ENCODE data around the gene NBL1. TPM values are rescaled to one million over a fixed set of nuclear protein-coding genes. Genes with fewer than 3 reads are reported as not detected.

Gene NBL1
- total RNA-seq, 2 donors from 2014 or later: 22.4 to 51.9 TPM

DNA sequence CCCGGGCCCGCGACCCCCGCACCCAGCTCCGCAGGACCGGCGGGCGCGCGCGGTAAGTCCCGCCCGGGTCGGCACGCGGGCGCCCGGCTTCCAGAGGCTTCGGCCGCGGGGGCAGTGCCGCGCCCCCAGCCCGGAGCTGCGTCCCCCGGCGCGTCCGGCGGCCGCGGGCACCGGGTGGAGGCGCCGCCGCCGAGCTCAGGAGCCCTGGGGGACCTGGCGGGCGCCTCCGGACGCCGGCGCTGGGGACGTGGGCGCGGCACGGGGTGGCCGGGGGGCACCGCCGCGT, 227 bp downstream of the NBL1 start:
- DNase-seq (no peak), ATAC-seq (replicated peaks in 1 of 2) (peak; percentile 35 to 43)
- H3K36me3 Mint-ChIP-seq (ENCODE audit: insufficient read depth in 2 of 2): peaks cover 2 to 3% of the 10 kb centered on the region in 2 donors
- H3K4me3 Mint-ChIP-seq: no peak overlapping the region
- peaks cover 21% of the 10 kb centered on the region for H3K27me3 Mint-ChIP-seq (ENCODE audit: low read depth)
- peaks cover 31% of the 10 kb centered on the region for H3K4me1 Mint-ChIP-seq (ENCODE audit: low read depth)
- no peak overlapping the region for H3K27ac Mint-ChIP-seq
- no peaks in the 10 kb centered on the region for H3K9me3 Mint-ChIP-seq

DNA sequence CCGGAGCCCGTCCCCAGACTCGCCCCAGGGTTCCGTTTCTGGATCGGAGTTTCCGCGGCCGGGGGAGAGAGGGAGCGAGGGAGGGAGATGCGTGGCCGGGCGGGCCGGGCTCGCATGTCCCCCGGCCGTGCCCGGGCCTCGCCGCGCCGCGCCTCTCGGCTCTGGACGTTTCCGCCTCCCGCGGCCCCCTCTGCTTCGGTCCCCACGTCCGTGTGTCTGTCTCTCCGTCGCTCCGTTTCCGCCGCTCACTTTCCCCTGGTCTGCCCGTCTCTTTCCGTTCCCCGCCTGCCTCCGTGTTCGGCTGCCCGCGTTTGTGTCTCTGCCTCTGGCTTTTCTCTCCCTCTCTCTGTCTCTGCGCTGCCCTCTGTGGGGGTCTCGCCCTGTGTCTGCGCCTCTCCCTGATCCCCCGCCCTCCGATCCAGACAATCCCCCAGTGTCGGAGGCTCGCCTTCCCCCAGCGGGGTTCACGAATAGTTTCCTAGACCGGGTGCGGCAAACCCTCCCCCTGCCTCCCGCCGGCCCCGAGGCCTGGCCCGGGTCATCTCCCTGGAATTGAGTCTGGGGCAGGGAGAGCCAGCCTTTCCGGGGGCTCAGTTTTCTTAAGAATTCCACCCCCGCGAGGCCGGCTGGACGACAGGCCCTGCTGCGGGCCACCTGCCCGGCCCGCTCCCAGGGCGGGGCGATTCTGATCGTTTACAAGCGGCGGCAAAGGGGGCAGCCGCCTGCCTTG, 735 bp downstream of the NBL1 start:
- Mint-ChIP-seq H3K9me3 (no peaks in the 10 kb centered on the region), H3K4me1 (ENCODE audit: low read depth) (peaks cover 31% of the 10 kb centered on the region), H3K4me3 (peak overlapping the region; percentile 86 to 97), H3K27ac (peak overlapping the region; percentile 81), H3K36me3 (ENCODE audit: insufficient read depth in 2 of 2) (peaks cover 2 to 3% of the 10 kb centered on the region in 2 donors), H3K27me3 (ENCODE audit: low read depth) (peaks cover 21% of the 10 kb centered on the region)
- ATAC-seq (replicated peaks in 1 of 2) (peak; percentile 43 to 50), DNase-seq (peak; percentile 66 to 73)

DNA sequence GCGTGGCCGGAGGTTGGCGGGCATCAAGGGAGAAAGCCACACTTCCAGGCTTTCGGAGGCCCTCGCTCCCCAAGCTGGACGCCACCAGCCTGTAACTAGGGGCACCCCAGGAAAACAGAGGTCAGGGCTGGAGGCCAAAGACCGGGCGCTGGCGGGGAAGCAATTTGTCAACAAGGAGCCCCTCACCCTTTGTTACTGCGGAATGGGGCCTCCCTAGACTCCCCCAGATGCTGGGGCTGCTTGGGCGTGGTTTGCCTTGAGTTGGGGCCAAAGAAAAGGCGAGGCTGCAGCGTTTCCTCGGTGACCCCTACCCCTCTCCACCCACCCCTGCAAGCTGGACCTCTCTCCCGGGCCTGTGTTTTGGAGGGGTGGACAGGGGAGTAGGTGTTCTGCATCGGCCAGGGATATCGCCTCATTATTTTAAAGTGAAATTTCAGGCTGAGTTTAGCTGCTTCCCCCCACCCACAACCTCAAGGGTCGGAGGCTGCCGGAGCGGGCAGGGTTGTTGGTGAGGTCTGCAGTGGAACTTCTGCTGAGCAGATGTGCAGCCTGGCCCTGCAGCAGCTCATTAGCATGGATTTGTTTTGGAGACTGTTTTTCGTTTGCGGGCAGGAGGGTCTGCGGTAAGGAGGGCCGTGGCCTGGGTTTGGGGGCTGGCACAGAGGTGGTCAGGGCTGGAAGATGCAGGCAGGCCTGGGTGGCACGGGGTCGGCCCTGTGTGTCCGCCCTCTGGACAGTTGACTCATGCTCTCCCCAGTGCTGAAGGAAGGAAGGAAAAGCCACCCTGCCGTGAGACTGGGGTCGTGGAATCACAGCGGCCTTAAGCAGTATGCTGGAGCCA, 1.5 kb downstream of the NBL1 start:
- H3K27ac Mint-ChIP-seq: no peak overlapping the region
- H3K9me3 Mint-ChIP-seq: no peaks in the 10 kb centered on the region
- peak overlapping the region; percentile 86 to 97 for H3K4me3 Mint-ChIP-seq
- H3K4me1 Mint-ChIP-seq (ENCODE audit: low read depth): peaks cover 38% of the 10 kb centered on the region
- peaks cover 21% of the 10 kb centered on the region for H3K27me3 Mint-ChIP-seq (ENCODE audit: low read depth)
- ATAC-seq (replicated peaks in 1 of 2): no peak
- peaks cover 2 to 3% of the 10 kb centered on the region in 2 donors for H3K36me3 Mint-ChIP-seq (ENCODE audit: insufficient read depth in 2 of 2)
- DNase-seq: no peak

DNA sequence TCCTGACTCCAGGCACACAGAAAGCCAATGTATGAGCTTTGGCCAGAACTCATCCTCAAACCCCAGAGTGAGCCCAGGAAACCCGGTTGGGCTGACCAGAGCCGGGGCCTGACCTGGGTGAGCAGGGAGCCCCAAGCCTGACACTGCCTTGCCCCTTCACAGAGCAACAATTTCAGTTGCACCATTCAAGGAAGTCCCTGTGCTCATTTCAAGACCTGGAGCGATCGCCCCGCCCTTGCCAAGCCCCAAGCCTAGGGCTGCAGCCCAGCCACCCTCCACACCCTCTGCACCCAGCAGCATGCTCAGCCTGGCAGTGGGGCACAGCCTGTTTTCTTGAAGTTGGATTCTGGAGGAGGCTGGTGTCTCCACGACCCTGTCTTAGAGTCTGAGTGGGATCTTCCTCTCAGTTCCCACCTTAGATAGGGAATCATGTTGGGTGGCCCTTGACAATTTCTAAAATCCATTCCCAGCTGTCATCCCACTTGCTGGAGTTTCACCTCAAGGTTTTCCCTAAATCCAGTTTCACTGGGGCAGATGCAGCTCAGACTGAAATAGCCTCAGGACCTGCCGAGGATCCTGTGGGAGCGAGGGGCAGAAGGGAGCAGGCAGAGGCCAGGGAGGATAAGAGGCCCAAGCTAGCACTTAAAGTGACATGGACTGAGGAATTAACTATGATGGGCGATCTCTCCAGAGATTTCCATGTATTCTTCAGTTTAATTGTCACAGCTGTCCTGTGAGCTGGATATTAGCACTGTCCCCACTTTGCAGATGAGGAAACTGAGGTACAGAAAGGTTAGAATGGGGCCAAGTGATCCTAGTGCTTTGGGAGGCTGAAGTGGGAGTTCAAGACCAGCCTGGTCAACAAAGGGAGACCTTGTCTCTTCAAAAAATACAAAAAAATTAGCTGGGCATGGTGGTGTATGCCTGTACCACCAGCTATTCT, 2.5 kb downstream of the NBL1 start:
- H3K27ac Mint-ChIP-seq: peak overlapping the region; percentile 74
- peaks cover 2 to 3% of the 10 kb centered on the region in 2 donors for H3K36me3 Mint-ChIP-seq (ENCODE audit: insufficient read depth in 2 of 2)
- ATAC-seq (replicated peaks in 1 of 2) (peak in 1 of 2 donors; percentile 11), DNase-seq (peak in 1 of 2 donors; percentile 55)
- H3K4me1 Mint-ChIP-seq (ENCODE audit: low read depth): peaks cover 40% of the 10 kb centered on the region
- peak overlapping the region; percentile 54 to 86 for H3K4me3 Mint-ChIP-seq
- H3K9me3 Mint-ChIP-seq: no peaks in the 10 kb centered on the region
- peaks cover 21% of the 10 kb centered on the region for H3K27me3 Mint-ChIP-seq (ENCODE audit: low read depth)

DNA sequence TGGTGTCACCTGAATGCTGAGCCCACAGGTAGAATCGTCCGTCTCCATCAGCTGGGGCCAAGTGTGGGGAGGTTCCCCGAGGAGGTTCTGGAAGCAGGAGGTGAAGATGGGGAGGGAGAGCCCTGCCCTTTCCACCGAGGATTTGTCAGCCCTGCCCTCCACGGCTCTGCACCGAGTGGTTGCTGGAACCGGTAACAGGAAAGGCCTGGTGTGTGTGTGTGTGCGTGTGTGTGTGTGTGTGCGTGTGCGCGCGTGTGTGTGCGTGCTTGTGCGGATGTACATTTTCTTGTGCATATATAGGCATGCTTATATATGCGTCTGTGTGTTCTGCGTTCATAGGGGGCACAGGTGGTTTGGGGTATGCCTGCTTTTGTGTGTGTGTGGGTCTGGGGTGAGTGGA, 3.5 kb downstream of the NBL1 start:
- Mint-ChIP-seq H3K4me3 (peak overlapping the region in 1 of 2 donors; percentile 86), H3K9me3 (no peaks in the 10 kb centered on the region), H3K27me3 (ENCODE audit: low read depth) (peaks cover 20% of the 10 kb centered on the region), H3K4me1 (ENCODE audit: low read depth) (peaks cover 39% of the 10 kb centered on the region), H3K27ac (no peak overlapping the region), H3K36me3 (ENCODE audit: insufficient read depth in 2 of 2) (peaks cover 2 to 3% of the 10 kb centered on the region in 2 donors)
- ATAC-seq (replicated peaks in 1 of 2) (no peak), DNase-seq (no peak)

DNA sequence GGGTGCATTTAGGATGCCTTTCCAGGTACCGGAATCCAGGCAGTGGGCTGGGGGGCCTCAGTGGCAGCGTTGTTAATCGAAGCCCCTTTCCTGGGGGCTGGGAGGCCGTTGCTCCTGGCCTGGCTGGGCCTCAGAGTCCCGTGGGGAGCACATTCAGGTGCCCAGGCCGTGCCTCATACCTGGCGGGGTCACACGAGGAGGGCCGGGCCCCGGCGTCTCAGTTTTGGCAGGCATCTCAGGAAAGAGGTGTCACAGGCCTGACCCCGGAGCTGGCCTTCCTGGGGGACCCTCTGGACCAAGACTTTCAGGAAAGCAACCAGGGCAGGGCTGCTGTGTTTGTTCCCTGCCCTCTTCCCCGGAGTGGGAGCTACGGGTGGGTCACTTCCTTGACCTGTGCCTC, 4.1 kb downstream of the NBL1 start:
- DNase-seq (no peak), ATAC-seq (replicated peaks in 1 of 2) (no peak)
- peaks cover 14% of the 10 kb centered on the region for H3K27me3 Mint-ChIP-seq (ENCODE audit: low read depth)
- H3K9me3 Mint-ChIP-seq: no peaks in the 10 kb centered on the region
- H3K4me3 Mint-ChIP-seq: no peak overlapping the region
- peaks cover 2 to 3% of the 10 kb centered on the region in 2 donors for H3K36me3 Mint-ChIP-seq (ENCODE audit: insufficient read depth in 2 of 2)
- H3K4me1 Mint-ChIP-seq (ENCODE audit: low read depth): peaks cover 33% of the 10 kb centered on the region
- no peak overlapping the region for H3K27ac Mint-ChIP-seq

DNA sequence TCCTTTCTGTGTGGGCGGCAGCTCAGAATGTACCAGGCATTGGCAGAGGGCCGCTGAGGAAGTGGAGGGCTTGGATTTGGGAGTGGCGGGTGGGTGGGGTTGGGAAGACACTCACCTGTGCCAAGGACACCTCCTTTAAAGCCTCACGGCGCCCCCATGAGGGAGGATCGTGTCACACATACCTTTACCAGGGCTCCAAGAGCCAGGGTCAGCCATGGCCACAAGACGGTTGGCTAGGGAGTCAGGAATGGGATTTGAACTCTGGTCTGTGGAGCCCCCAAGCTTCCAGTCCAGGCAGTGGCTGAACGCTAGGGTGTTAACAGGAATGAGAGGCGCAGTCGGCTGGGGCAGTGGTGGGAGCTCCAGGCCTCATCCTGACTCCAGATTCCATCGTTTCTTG, 4.6 kb downstream of the NBL1 start:
- H3K27me3 Mint-ChIP-seq (ENCODE audit: low read depth): peaks cover 10% of the 10 kb centered on the region
- peaks cover 2 to 3% of the 10 kb centered on the region in 2 donors for H3K36me3 Mint-ChIP-seq (ENCODE audit: insufficient read depth in 2 of 2)
- DNase-seq (peak; percentile 27 to 33), ATAC-seq (replicated peaks in 1 of 2) (no peak)
- no peak overlapping the region for H3K4me3 Mint-ChIP-seq
- H3K9me3 Mint-ChIP-seq: no peaks in the 10 kb centered on the region
- H3K27ac Mint-ChIP-seq: no peak overlapping the region
- peaks cover 33% of the 10 kb centered on the region for H3K4me1 Mint-ChIP-seq (ENCODE audit: low read depth)

DNA sequence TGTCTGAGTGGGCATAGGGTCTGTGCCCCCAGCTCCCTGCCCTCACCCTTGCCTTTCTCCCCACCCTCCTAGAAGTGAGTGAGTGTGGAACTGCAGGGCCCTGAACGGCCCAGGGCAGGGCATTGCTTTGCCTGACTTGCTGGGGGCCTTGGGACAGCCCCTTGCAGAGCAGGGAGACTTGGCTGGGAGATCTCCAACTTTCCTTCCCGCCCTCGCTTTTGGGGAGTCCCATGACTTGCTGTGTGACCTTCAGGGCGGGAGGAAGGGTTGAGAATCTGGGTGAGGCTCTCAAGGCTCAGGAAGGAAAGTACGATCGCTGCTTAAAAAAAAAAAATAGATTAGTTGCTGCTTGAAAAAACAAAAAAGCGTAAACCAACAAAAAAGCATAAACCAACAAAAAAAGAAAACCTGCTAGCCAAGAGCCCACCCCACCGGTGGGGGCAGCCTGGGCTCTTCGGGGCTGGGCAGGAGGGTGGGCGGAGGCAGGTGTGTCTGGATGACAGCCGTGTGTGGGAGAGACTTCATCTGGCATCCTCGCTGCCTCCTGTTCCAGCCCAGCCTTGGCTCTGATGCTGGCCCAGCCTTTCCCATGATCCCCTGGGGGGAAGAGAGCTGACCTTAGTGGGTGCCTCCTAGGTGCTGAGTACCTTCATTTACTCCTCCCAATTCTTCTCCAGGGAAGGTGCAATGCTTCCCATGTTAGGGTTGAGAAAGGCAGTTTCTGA, 6.5 kb downstream of the NBL1 start:
- H3K9me3 Mint-ChIP-seq: no peaks in the 10 kb centered on the region
- no peak overlapping the region for H3K4me3 Mint-ChIP-seq
- ATAC-seq (replicated peaks in 1 of 2) (no peak), DNase-seq (no peak)
- H3K4me1 Mint-ChIP-seq (ENCODE audit: low read depth): peaks cover 37% of the 10 kb centered on the region
- no peak overlapping the region for H3K27ac Mint-ChIP-seq
- H3K36me3 Mint-ChIP-seq (ENCODE audit: insufficient read depth in 2 of 2): no peaks in the 10 kb centered on the region
- peaks cover 9% of the 10 kb centered on the region for H3K27me3 Mint-ChIP-seq (ENCODE audit: low read depth)

DNA sequence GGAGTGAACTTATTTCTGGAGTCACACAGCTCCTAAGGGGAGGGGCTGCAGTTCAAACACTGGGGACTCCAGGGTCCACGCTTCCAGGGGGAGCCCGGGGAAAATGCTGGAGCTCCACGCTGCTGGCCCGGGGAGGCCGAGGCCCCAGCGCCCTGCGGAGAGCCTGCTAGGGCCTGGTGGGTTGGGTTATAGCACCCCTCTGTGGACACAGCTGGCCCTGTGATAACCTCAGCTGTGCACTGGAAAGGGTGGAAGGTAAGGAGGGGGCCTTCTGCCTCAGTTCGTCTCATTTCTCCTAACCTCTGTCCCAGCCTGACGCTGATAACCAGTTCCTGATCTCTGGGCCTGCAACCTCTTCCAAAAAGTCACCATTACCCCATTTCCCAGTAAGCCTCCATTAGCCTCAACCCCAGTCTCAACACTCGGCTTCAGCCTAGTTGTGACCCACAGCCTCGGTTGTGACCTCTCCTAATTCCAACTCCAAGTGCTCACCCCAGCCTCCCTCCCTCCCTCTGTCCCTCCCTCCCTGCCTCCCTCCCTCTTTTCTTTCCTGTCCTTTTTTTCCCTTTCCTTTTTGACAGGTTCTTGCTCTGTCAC, 7.1 kb downstream of the NBL1 start:
- Mint-ChIP-seq H3K4me3 (no peak overlapping the region), H3K27me3 (ENCODE audit: low read depth) (peaks cover 9% of the 10 kb centered on the region), H3K4me1 (ENCODE audit: low read depth) (peaks cover 36% of the 10 kb centered on the region), H3K27ac (no peak overlapping the region), H3K36me3 (ENCODE audit: insufficient read depth in 2 of 2) (no peaks in the 10 kb centered on the region), H3K9me3 (no peaks in the 10 kb centered on the region)
- peak; percentile 57 to 74 for ATAC-seq (replicated peaks in 1 of 2)
- DNase-seq: peak; percentile 55 to 60

DNA sequence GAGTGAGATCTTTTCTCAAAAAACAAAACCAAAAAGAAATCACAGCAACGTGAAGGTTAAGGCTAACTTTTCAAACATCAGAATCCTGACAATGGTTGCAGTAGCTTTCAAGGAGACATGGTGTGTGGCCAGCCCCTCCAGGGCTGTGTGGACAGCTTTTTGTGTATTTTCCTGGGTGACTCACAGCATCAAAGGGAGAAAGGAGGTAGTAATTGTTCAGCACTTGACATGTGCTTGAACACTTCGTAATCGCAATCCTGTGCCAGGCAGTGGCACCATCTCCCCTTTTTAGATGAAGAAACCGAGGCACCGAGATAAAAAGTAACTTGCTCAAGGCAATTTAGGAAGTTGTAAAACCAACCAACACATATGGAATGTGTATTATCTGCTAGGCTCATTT, 10.3 kb downstream of the NBL1 start:
- Mint-ChIP-seq H3K36me3 (ENCODE audit: insufficient read depth in 2 of 2) (no peaks in the 10 kb centered on the region), H3K4me3 (no peak overlapping the region), H3K9me3 (no peaks in the 10 kb centered on the region), H3K4me1 (ENCODE audit: low read depth) (peaks cover 22% of the 10 kb centered on the region), H3K27ac (no peak overlapping the region), H3K27me3 (ENCODE audit: low read depth) (no peaks in the 10 kb centered on the region)
- no peak for DNase-seq
- ATAC-seq (replicated peaks in 1 of 2): no peak

DNA sequence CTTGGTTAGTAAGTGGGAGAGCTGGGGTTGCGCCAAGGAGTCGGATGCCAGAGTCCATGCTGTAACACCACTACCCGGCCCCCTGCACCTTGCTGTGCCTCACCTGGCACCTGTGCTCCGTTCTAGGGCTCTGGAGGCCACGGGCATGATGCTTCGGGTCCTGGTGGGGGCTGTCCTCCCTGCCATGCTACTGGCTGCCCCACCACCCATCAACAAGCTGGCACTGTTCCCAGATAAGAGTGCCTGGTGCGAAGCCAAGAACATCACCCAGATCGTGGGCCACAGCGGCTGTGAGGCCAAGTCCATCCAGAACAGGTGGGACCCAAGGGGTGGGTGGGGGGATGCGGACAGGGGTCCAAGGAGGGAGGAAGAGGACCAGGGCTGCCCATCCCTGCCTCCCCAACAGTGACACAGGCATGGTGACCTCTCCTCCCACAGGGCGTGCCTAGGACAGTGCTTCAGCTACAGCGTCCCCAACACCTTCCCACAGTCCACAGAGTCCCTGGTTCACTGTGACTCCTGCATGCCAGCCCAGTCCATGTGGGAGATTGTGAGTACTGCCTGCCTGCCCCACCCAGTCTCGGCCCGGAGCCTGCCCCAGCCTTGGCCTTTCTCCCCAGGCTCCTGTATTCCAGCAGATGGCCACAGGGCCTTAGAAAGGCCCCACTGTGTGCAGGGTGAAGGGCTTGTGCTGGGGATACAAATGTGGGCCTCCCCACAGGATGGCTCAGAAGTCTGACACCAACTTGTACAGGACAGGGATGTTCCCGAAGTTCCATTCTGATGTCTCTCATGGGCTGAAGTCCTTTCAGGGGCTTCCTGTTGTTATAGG, 11.0 kb downstream of the NBL1 start:
- DNase-seq (no peak), ATAC-seq (replicated peaks in 1 of 2) (no peak)
- Mint-ChIP-seq H3K36me3 (ENCODE audit: insufficient read depth in 2 of 2) (no peaks in the 10 kb centered on the region), H3K4me3 (no peak overlapping the region), H3K27me3 (ENCODE audit: low read depth) (no peaks in the 10 kb centered on the region), H3K27ac (no peak overlapping the region), H3K4me1 (ENCODE audit: low read depth) (peaks cover 26% of the 10 kb centered on the region), H3K9me3 (no peaks in the 10 kb centered on the region)

Data from activated T-cell treated with anti-CD3 and anti-CD28 coated beads, Interleukin-2, amount 50 U/mL, for 72 hours (primary cell).